ENCODE data around the gene DNAJC30. TPM values are rescaled to one million over a fixed set of nuclear protein-coding genes. Genes with fewer than 3 reads are reported as not detected.

Gene DNAJC30
- total and polyA plus RNA-seq, 2 donors from 2014 or later: 15.0 to 28.6 TPM

GRCh38 chr7:73719806-73720169 is 36.5 kb upstream of the DNAJC30 start:
- intact Hi-C loops (cut with DNase I): loop anchor here (5.0 kb wide), 1 partner anchor 112 kb away; no protein-coding TSS in a partner anchor

GRCh38 chr7:73718905-73719805 is 35.9 kb upstream of the DNAJC30 start, which contains the start of gene STX1A:
Gene STX1A, minus strand, starts transcription at chr7:73719669. Its CDS starts 38 bp downstream, at chr7:73719631.
- no peak within 1 kb of the TSS for H3K27ac ChIP-seq (ENCODE audit: low read depth in 2 of 2, low read length in 2 of 2)

More at GRCh38 chr7:73719806-73720169, 36.5 kb upstream of the DNAJC30 start:
- FAIRE-seq (no peak), DNase-seq (no peak)
- Histone ChIP-seq H3K27ac (ENCODE audit: low read depth in 2 of 2, low read length in 2 of 2) (no peak overlapping the region), H3K4me1 (ENCODE audit: control insufficient read depth in 2 of 3, insufficient read depth in 2 of 3, low read depth in 1 of 3, low read length in 3 of 3) (peaks cover 0 to 8% (median 0%) of the 10 kb centered on the region in 3 donors), H3K27me3 (ENCODE audit: control insufficient read depth, insufficient read depth, low read length) (no peaks in the 10 kb centered on the region), H3K4me3 (ENCODE audit: low read length in 3 of 3) (peak overlapping the region in 2 of 3 donors; percentile 45 to 53), H3K9me3 (ENCODE audit: control insufficient read depth in 2 of 3, insufficient read depth in 1 of 3, low read length in 3 of 3) (no peaks in the 10 kb centered on the region), H3K36me3 (ENCODE audit: control insufficient read depth in 2 of 3, insufficient read depth in 3 of 3, low read length in 3 of 3) (no peaks in the 10 kb centered on the region), H3K9ac (ENCODE audit: low read length in 3 of 3) (no peak overlapping the region)
- TF ChIP-seq CTCF (IDR thresholded peaks at IDR 0.05; ENCODE audit: borderline replicate concordance, extremely low read depth, insufficient read depth): no peak

GRCh38 chr7:73718438-73718881 is 35.2 kb upstream of the DNAJC30 start:
- intact Hi-C loops (cut with DNase I): loop anchor here (5.0 kb wide), 1 partner anchor 111 kb away; no protein-coding TSS in a partner anchor
- Histone ChIP-seq H3K4me1 (ENCODE audit: control insufficient read depth in 2 of 3, insufficient read depth in 2 of 3, low read depth in 1 of 3, low read length in 3 of 3) (peaks cover 0 to 8% (median 0%) of the 10 kb centered on the region in 3 donors), H3K9me3 (ENCODE audit: control insufficient read depth in 2 of 3, insufficient read depth in 1 of 3, low read length in 3 of 3) (no peaks in the 10 kb centered on the region), H3K27me3 (ENCODE audit: control insufficient read depth, insufficient read depth, low read length) (no peaks in the 10 kb centered on the region), H3K4me3 (ENCODE audit: low read length in 3 of 3) (peak overlapping the region in 1 of 3 donors; percentile 67), H3K9ac (ENCODE audit: low read length in 3 of 3) (no peak overlapping the region), H3K27ac (ENCODE audit: low read depth in 2 of 2, low read length in 2 of 2) (no peak overlapping the region), H3K36me3 (ENCODE audit: control insufficient read depth in 2 of 3, insufficient read depth in 3 of 3, low read length in 3 of 3) (no peaks in the 10 kb centered on the region)
- TF ChIP-seq CTCF (IDR thresholded peaks at IDR 0.05; ENCODE audit: borderline replicate concordance, extremely low read depth, insufficient read depth): no peak
- no peak for FAIRE-seq
- DNase-seq: no peak

More at GRCh38 chr7:73718905-73719805, 35.9 kb upstream of the DNAJC30 start, which contains the start of gene STX1A:
- Histone ChIP-seq H3K36me3 (ENCODE audit: control insufficient read depth in 2 of 3, insufficient read depth in 3 of 3, low read length in 3 of 3) (no peaks in the 10 kb centered on the region), H3K4me1 (ENCODE audit: control insufficient read depth in 2 of 3, insufficient read depth in 2 of 3, low read depth in 1 of 3, low read length in 3 of 3) (peaks cover 0 to 8% (median 0%) of the 10 kb centered on the region in 3 donors), H3K9me3 (ENCODE audit: control insufficient read depth in 2 of 3, insufficient read depth in 1 of 3, low read length in 3 of 3) (no peaks in the 10 kb centered on the region), H3K4me3 (ENCODE audit: low read length in 3 of 3) (peak within 1 kb of the TSS; percentile 33 to 67 (median 60)), H3K27me3 (ENCODE audit: control insufficient read depth, insufficient read depth, low read length) (no peaks in the 10 kb centered on the region), H3K9ac (ENCODE audit: low read length in 3 of 3) (peak within 1 kb of the TSS in 2 of 3 donors; percentile 4 to 58)
- FAIRE-seq (no peak), DNase-seq (peak; percentile 69 to 91 (median 80))
- intact Hi-C loops (cut with DNase I): loop anchor here (5.0 kb wide), 1 partner anchor 112 kb away; no protein-coding TSS in a partner anchor
- TF ChIP-seq CTCF (IDR thresholded peaks at IDR 0.05; ENCODE audit: borderline replicate concordance, extremely low read depth, insufficient read depth): no peak

All from kidney (tissue), 14 donors.